Keratinocyte (primary cell): ENCODE data around the gene OSBPL5. TPM values are rescaled to one million over a fixed set of nuclear protein-coding genes. Genes with fewer than 3 reads are reported as not detected.

Source experiments
- DNase-seq: peaks from one replicate; pipeline ENCODE4 v3.0.0-alpha.2; 2011; ENCODE audit warnings: low read depth, missing footprints, low spot score
- FAIRE-seq: peaks from 2 replicates; lab custom pipeline; 2011; peaks lifted over from hg19 to GRCh38; lab: Jason Lieb, UNC
- H2AFZ ChIP-seq: 2 replicates; pipeline ENCODE4 v1.6.0; 2012; ENCODE audit warnings: low read length, control low read depth, inconsistent platforms; ENCODE audit not compliant: control insufficient read depth
- H3K27ac ChIP-seq: 2 replicates; pipeline ENCODE4 v1.5.1; 2011; ENCODE audit warnings: low read length; ENCODE audit not compliant: control insufficient read depth, insufficient read depth
- H3K27me3 ChIP-seq: 3 replicates; pipeline ENCODE4 v1.6.0; 2011; ENCODE audit warnings: low read length; ENCODE audit not compliant: control insufficient read depth, insufficient read depth; ENCODE audit errors: extremely low read depth
- H3K36me3 ChIP-seq, 2 experiments: 2 replicates in 1 of 2; 3 replicates in 1 of 2; pipeline ENCODE4 v1.5.1; 2011; ENCODE audit warnings: low read length in 2 of 2, mild to moderate bottlenecking in 1 of 2; ENCODE audit not compliant: control insufficient read depth in 2 of 2, insufficient read depth in 2 of 2; ENCODE audit errors: extremely low read depth in 1 of 2
- H3K4me1 ChIP-seq: 3 replicates; pipeline ENCODE4 v1.5.1; 2011; ENCODE audit warnings: low read length; ENCODE audit not compliant: control insufficient read depth, insufficient read depth; ENCODE audit errors: extremely low read depth
- H3K4me2 ChIP-seq: 3 replicates; pipeline ENCODE4 v1.6.0; 2011; ENCODE audit warnings: low read depth, low read length; ENCODE audit not compliant: control insufficient read depth, insufficient read depth; ENCODE audit errors: extremely low read depth
- H3K4me3 ChIP-seq, 3 experiments: fragments of 200-600 bp in 1 of 3; sonication (generic) in 1 of 3; 2 replicates in 2 of 3; 3 replicates in 1 of 3; pipeline ENCODE4 v1.5.1; 2011 to 2016; ENCODE audit warnings: low read length in 3 of 3, mild to moderate bottlenecking in 3 of 3, control low read depth in 2 of 3, inconsistent platforms in 1 of 3, low read depth in 1 of 3, mixed read lengths in 1 of 3, mixed run types in 1 of 3, moderate library complexity in 1 of 3; ENCODE audit not compliant: control insufficient read depth in 2 of 3, insufficient read depth in 2 of 3; ENCODE audit errors: extremely low read depth in 1 of 3
- H3K79me2 ChIP-seq: 2 replicates; pipeline ENCODE4 v1.6.0; 2012; ENCODE audit warnings: low read length; ENCODE audit not compliant: control insufficient read depth, insufficient read depth
- H3K9ac ChIP-seq: 3 replicates; pipeline ENCODE4 v1.6.0; 2011; ENCODE audit warnings: low read length; ENCODE audit not compliant: control insufficient read depth, insufficient read depth; ENCODE audit errors: extremely low read depth
- H3K9me1 ChIP-seq: 3 replicates; pipeline ENCODE4 v1.6.0; 2011; ENCODE audit warnings: low read length; ENCODE audit not compliant: control insufficient read depth, insufficient read depth; ENCODE audit errors: extremely low read depth
- H3K9me3 ChIP-seq: 2 replicates; pipeline ENCODE4 v1.5.1; 2012; ENCODE audit warnings: low read depth, low read length; ENCODE audit not compliant: control insufficient read depth
- H4K20me1 ChIP-seq: 3 replicates; pipeline ENCODE4 v1.6.0; 2011; ENCODE audit warnings: low read length; ENCODE audit not compliant: control insufficient read depth, insufficient read depth; ENCODE audit errors: extremely low read depth
- CTCF ChIP-seq, 3 experiments: IDR thresholded peaks in 1 of 3; conservative IDR thresholded peaks in 1 of 3; optimal IDR thresholded peaks in 1 of 3; 2 replicates in 2 of 3; 3 replicates in 1 of 3; pipeline versions ENCODE3 to v1.5.1; 2011; ENCODE audit warnings: low read length in 3 of 3, mild to moderate bottlenecking in 3 of 3, moderate library complexity in 2 of 3, control low read depth in 1 of 3, inconsistent platforms in 1 of 3; ENCODE audit not compliant: insufficient read depth in 2 of 3; ENCODE audit errors: extremely low read depth in 1 of 3
- EZH2 ChIP-seq: IDR thresholded peaks from one replicate; pipeline ENCODE4 v1.6.1; 2012; ENCODE audit warnings: inconsistent platforms, mild to moderate bottlenecking, low read length, moderate library complexity
- dilution Hi-C: fragments of 300-500 bp; cut with MboI; formaldehyde crosslinking; loops from one replicate; pipeline ENCODE4 v1.7.0; 2020; ENCODE audit warnings: low sequenced_read_pairs; ENCODE audit not compliant: extremely low pct_ligation_motif_present
- polyA plus RNA-seq, 5 experiments: library from polyadenylated mRNA; depleted of rRNA in 3 of 5; stranded (reverse) in 3 of 5; stranded (forward) in 1 of 5; unstranded in 1 of 5; fragments of >200 nt; gene quantifications; 1 replicate in 1 of 5; 2 replicates in 3 of 5; 3 replicates in 1 of 5; pipeline versions ENCODE4 v1.2.1 to v1.2.3, GENCODE V29; 2011 to 2012; ENCODE audit warnings: missing spikeins in 2 of 5, low read depth in 1 of 5, low replicate concordance in 1 of 5

OSBPL5 gene
- polyA plus RNA-seq, 1 donor (not counting 4 experiments of a cell fraction or from before 2014, with no cell fraction given) = 3.0 TPM

GRCh38 chr11:3198815-3199214 is 33.7 kb upstream of the OSBPL5 start:
- Histone ChIP-seq H4K20me1 (no peaks in the 10 kb centered on the region), H3K9ac (no peak overlapping the region), H3K27me3 (peaks cover 40% of the 10 kb centered on the region), H3K4me1 (no peaks in the 10 kb centered on the region), H3K4me2 (no peak overlapping the region), H3K79me2 (no peaks in the 10 kb centered on the region), H3K9me3 (no peaks in the 10 kb centered on the region), H3K27ac (no peak overlapping the region), H3K9me1 (no peaks in the 10 kb centered on the region), H3K4me3 (no peak overlapping the region), H3K36me3 (no peaks in the 10 kb centered on the region), H2AFZ (no peak overlapping the region)
- DNase-seq (no peak), FAIRE-seq (no peak)
- TF ChIP-seq EZH2 (no peak), CTCF (optimal IDR thresholded peaks at IDR 0.05 in 1 of 3, IDR thresholded peaks at IDR 0.05 in 1 of 3, conservative IDR thresholded peaks at IDR 0.05 in 1 of 3; ENCODE audit: extremely low read depth in 1 of 3, insufficient read depth in 2 of 3, low read length in 3 of 3) (no peak)
- dilution Hi-C loops = no loop called here

GRCh38 chr11:3197878-3198528 is 32.9 kb upstream of the OSBPL5 start:
- Histone ChIP-seq H2AFZ (no peak overlapping the region), H3K4me2 (no peak overlapping the region), H3K27me3 (peaks cover 40% of the 10 kb centered on the region), H3K4me3 (no peak overlapping the region), H3K27ac (no peak overlapping the region), H3K9ac (no peak overlapping the region), H3K9me3 (no peaks in the 10 kb centered on the region), H3K79me2 (no peaks in the 10 kb centered on the region), H3K9me1 (no peaks in the 10 kb centered on the region), H3K36me3 (no peaks in the 10 kb centered on the region), H4K20me1 (no peaks in the 10 kb centered on the region), H3K4me1 (no peaks in the 10 kb centered on the region)
- dilution Hi-C loops = no loop called here
- no peak for DNase-seq
- TF ChIP-seq CTCF (optimal IDR thresholded peaks at IDR 0.05 in 1 of 3, IDR thresholded peaks at IDR 0.05 in 1 of 3, conservative IDR thresholded peaks at IDR 0.05 in 1 of 3; ENCODE audit: extremely low read depth in 1 of 3, insufficient read depth in 2 of 3, low read length in 3 of 3) (no peak), EZH2 (no peak)
- no peak for FAIRE-seq
